Raji (cell line): ENCODE measurements around the gene CBARP.

Experiments
- POLR2A ChIP-seq: IDR thresholded peaks from 2 replicates; pipeline ENCODE4 v1.6.1; 2011; ENCODE audit warnings: low read depth, low read length, control low read depth; ENCODE audit not compliant: insufficient read depth

Gene CBARP

GRCh38 chr19:1237754-1238368, at the start of gene CBARP:
CBARP (minus strand) TSS chr19:1238005; CDS start chr19:1236100, 1,905 bp downstream.
- TF ChIP-seq POLR2A, result no peak

GRCh38 chr19:1286487-1287353, 48.9 kb upstream of the CBARP start:
- TF ChIP-seq POLR2A, result no peak

GRCh38 chr19:1285737-1286360, 48.0 kb upstream of the CBARP start, which contains the start of gene EFNA2:
EFNA2 (plus strand) TSS chr19:1285873; CDS start chr19:1286169, 296 bp downstream.
- TF ChIP-seq POLR2A, result no peak

- no peak for TF ChIP-seq POLR2A
Observed at GRCh38 chr19:1284979-1285736, 47.4 kb upstream of the CBARP start.

GRCh38 chr19:1284293-1284978, 46.6 kb upstream of the CBARP start:
- no peak for TF ChIP-seq POLR2A

- no peak for TF ChIP-seq POLR2A
Observed at GRCh38 chr19:1283917-1284292, 46.1 kb upstream of the CBARP start.

GRCh38 chr19:1283207-1283916, 45.6 kb upstream of the CBARP start:
- no peak for TF ChIP-seq POLR2A

GRCh38 chr19:1282588-1283206, 44.9 kb upstream of the CBARP start:
- no peak for TF ChIP-seq POLR2A

- TF ChIP-seq POLR2A, result no peak
Observed at GRCh38 chr19:1281569-1282287, 43.9 kb upstream of the CBARP start.

GRCh38 chr19:1280636-1281568, 43.1 kb upstream of the CBARP start:
- no peak for TF ChIP-seq POLR2A

- no peak for TF ChIP-seq POLR2A
Observed at GRCh38 chr19:1279782-1280341, 42.1 kb upstream of the CBARP start.
